GM18909 (cell line): ENCODE results near the gene CTAGE8.
A peak's percentile ranks its signal among the peaks of the same experiment; 100 is the strongest.
"Not testable (repeated sequence)": the region's sequence is repeated elsewhere in the genome, so short reads cannot be mapped to it uniquely, and the experiment has no call there.

Source experiments
- ATAC-seq: cut with Tn5 transposase; IDR thresholded peaks from one replicate; pipeline ENCODE4 v1.9.1; 2021; ENCODE audit warnings: mild to moderate bottlenecking; ENCODE audit not compliant: unreplicated experiment, poor library complexity

Gene CTAGE8, protein sequence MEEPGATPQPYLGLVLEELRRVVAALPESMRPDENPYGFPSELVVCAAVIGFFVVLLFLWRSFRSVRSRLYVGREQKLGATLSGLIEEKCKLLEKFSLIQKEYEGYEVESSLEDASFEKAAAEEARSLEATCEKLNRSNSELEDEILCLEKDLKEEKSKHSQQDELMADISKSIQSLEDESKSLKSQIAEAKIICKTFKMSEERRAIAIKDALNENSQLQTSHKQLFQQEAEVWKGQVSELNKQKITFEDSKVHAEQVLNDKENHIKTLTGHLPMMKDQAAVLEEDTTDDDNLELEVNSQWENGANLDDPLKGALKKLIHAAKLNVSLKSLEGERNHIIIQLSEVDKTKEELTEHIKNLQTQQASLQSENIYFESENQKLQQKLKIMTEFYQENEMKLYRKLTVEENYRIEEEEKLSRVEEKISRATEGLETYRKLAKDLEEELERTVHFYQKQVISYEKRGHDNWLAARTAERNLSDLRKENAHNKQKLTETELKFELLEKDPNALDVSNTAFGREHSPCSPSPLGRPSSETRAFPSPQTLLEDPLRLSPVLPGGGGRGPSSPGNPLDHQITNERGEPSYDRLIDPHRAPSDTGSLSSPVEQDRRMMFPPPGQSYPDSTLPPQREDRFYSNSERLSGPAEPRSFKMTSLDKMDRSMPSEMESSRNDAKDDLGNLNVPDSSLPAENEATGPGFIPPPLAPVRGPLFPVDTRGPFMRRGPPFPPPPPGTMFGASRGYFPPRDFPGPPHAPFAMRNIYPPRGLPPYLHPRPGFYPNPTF

GRCh38 chr7:144269188-144269587 lies at the start of gene CTAGE8:
TSS of gene CTAGE8 (minus strand) at chr7:144269288. CDS start at chr7:144269250, 38 bp downstream.
- not testable (repeated sequence) for ATAC-seq

DNA sequence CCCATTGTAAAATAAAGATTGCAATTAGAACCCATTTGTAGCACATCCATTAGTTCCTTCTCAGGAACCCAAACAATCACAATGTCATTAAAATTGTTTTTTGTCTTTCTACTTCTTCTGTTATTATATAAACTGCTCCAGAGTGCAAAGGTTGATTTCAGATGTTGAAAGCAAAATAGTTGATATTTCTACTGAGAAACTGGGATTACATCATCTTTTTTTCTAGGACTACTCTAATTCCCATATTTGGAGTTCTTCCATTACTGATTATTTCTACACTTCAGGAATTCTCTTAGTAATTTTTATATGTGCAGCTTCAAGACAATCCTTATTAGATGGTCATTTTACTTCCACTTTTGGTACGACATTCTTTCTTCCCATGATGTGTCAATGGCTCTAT lies 48.4 kb upstream of the CTAGE8 start:
- ATAC-seq: not testable (repeated sequence)

DNA sequence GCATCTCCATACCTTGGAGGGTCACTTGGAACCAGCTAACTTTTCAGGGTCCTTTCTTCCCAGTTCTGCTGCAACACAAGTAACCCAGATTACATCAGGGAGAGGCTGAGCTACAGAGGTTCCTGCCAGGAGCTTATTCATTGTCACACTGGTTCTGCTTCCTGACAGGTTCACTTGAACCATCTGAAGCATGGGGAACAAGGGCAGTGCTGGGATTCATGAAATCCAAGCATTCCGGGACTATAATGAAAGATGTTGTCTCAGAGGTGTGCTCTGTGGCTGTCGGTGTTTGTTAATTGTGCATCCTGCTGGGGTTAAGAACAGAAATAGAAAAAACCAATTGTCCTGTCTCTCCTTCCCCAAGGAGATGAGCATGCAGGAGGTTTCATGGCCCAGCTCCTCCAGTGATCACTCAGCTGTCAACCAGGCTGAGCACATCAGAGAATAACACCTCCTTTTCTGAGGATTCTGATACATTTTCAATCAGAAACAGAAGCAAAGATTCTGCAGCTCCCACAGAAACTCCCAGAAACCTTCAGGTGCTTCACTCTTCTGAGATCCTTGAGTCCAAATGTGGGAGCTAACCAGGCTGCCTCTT lies 42.9 kb upstream of the CTAGE8 start, which contains the start of gene OR2A1:
TSS of gene OR2A1 (plus strand) at position 548 of the 598 bp plus-strand sequence. CDS start 5,706 bp downstream, outside the sequence.
- not testable (repeated sequence) for ATAC-seq

GRCh38 chr7:144311218-144311617 lies 42.1 kb upstream of the CTAGE8 start:
- not testable (repeated sequence) for ATAC-seq

DNA sequence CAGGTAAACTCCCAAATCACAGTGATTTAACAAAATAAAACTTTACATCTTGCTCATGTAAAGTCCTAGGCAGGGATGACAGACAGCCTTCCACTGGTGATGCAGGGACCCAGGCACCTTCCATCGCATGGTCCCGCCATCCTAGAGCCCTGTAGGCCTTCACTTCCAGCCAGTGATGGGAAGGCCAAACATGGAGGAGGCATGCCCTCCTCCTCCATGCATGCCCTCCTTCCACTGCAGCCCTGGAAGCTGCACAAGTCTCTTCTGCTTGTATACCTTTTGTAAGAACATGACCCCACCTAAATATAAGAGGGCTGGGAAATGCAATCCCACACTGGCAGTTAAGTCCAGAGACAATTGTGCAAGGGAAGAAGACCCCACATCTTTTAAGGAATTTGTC lies 40.6 kb upstream of the CTAGE8 start:
- ATAC-seq: not testable (repeated sequence)

GRCh38 chr7:144305156-144305555 lies 36.1 kb upstream of the CTAGE8 start:
- not testable (repeated sequence) for ATAC-seq

- not testable (repeated sequence) for ATAC-seq
Observed at GRCh38 chr7:144303607-144304006, 34.5 kb upstream of the CTAGE8 start.

DNA sequence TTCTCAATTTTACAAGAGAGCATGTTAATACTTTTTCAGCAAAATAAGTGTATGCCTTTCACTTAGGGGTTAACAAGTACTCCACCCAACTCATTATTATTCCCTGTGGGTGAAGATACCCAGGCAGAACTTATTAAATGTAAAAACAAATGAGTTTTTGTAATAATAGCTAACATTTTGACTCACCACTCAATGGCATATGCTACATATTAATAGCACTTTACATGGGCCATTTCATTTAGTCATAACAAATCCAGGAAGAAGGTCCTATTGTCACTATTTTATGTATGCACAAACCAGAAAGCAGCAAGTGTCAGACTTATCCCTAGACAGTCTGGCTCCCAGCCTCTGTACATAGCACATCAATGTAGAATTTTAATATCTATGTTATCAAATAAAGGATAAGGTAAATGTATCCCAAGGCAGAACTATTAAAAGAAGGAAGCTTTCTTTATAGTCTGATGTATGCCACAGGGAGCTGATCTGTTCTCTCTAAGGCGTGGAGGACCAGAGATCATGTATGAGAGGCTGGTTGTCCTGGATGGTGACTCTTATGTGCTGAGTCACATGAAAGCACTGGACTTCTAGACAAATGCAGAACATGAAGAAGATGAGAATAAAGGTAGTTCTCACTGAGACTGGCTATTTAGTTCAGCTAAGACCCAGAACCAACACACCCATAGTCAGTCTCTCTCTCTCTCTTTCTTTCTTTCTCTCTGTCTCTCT lies 33.7 kb upstream of the CTAGE8 start:
- not testable (repeated sequence) for ATAC-seq

DNA sequence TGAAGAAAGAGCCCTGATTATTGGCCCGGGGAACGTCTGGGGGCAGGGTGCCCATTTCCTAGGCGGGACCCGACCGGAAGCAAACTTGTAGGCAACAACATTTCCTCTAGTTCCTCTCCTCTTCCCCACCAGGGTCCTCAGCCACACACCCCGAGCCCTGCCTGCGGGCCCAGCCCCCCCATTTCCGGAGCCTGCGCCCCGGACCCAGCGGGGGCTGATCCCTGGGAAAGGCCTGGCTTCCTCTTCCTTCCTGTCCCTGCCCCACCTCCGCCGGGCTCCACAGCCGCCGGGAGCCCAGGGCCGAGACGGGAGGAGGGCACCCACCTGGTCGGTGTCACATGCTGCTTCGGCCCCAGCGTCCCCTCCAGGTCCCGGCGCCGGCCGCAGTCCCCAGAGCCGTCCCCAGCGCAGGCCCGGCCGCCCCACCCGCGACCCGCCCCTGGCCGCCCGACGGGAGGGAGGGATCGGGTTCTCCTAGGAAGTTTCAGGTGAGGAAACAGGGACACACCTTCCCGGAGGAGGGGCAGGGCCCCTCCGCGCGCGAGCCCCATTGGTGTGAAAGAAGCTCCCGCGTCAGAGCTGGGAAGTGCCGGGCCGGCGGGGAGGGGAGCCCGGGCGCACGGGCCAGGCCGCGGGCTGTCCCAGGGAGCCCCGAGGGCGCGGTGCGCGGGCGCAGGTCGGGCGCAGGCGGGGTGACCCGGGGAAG lies 24.9 kb upstream of the CTAGE8 start:
- peak; percentile 80 for ATAC-seq

DNA sequence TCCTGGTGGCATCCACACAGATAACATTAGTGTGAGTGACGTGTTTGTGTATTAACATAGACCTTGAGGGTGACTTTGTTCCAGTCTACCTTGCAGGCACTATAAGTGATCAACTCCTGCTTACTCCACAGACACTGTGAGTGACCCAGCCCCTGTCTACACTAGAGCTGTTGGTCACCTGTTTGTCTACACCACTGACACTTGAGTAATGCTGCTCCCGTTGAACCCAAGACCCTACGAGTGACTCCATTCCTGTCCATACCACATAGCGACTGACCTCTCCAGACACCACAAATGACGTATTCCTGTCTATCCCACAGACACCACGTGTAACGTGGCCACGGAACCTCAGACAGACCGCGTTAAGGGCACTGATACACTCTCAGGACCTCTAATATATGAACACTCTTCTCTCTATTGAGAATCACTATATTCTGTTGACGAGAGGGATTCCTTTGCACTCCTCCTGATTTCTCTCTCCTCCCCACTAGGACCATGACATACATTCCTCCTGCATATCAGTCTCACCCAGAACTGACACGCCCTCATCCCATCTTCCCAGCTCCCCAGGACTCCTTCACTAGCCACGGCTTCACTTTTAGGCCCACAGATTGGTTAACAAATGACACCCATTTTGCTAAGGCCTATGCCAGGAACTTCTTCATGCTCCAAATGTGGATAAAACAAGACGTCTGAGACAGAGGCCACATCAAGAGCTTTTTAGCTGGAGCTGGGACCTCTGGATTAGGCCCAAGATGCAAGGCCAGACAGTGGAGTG lies 23.5 kb upstream of the CTAGE8 start:
- not testable (repeated sequence) for ATAC-seq

DNA sequence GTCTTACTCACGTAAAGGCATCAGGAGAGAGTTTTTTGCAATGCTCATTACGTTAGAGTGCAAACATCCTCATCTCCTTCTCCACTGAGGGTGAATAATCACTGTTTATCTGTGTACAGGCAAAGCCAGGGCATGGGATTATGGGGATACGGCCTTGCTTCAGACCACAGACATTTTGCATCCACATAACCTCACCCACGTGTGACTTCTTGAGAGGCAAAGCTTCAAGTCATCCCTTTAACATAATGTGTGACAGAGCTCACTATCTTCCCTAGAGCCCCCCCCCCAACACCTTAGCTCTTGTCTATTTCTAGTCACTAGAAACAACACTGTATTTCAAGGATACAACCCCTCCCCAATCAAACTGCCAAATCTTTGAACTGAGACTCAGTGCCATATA lies 22.5 kb upstream of the CTAGE8 start:
- ATAC-seq: not testable (repeated sequence)

DNA sequence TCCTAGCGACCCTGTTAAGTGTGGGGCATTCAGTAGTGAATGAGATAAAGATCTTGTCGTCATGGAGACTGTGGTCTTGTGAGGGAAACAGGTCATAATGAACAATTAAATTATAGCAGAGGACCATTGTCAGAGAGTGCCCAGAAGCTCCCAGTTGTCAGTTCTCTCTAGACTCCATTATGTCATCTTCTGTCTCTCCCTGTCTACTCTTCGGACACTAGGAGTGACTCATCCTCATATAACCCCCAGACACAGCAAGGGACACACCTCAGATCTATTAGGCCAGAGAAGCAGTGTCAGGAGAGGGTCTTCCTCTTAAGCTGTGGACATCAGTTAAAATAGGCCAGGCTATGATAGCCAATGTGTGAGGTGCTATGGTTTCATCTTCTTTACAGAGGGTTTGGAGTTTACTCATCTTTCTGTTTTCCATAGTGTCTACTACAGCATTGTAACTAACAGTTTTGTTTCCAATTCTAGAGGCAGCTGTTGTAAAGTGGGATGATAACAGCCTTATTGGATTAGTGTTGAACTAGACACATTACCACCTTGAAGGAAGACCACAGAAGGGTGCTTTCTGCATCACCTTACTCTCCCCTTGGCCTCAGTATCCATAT lies 18.2 kb upstream of the CTAGE8 start:
- ATAC-seq: not testable (repeated sequence)

- ATAC-seq: not testable (repeated sequence)
Observed at GRCh38 chr7:144283716-144284115, 14.6 kb upstream of the CTAGE8 start.

DNA sequence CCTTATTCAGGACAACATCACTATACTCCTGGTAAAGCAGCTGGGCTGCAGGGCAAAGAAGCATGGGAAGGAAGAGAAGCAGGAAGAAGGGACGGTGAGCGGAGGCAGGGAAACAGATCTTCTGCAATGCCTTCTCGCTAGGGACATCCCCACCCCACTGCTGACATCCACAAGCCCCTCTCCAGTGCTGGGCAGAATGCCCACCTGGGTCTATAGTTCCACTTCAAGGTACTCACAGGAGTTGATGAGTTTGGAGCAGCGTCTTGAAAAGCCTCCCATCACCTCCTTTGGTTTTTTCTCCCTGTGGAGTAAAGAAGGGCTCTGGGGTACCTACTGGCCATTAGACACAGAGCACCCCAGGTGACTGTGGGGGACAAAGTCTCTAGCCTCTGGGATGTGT lies 13.4 kb upstream of the CTAGE8 start:
- ATAC-seq: not testable (repeated sequence)

GRCh38 chr7:144281981-144282380 lies 12.9 kb upstream of the CTAGE8 start:
- not testable (repeated sequence) for ATAC-seq

DNA sequence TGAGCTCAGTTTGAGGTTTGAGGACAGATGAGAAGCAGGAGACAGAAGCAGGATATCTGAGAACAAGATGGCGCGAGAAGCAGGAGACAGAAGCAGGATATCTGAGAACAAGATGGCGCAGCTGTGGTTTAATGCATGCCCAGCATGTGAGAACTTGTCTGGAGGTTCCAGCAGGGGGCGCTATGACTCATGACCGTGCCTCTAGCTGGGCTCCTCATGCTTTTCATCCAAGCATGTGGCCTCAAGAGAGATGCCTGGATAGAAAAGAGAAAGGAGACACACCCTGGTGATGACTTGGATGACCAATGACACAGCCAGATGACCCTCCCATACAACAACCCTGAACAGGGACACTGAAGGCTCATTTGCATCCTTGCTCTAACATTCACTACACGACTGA lies 10.9 kb upstream of the CTAGE8 start:
- peak; percentile 48 for ATAC-seq

- ATAC-seq: not testable (repeated sequence)
Observed at GRCh38 chr7:144275281-144275680, 6.2 kb upstream of the CTAGE8 start.

GRCh38 chr7:144264692-144265091 lies 4.4 kb downstream of the CTAGE8 start, which contains the start of gene OR2A7:
TSS of gene OR2A7 (minus strand) at chr7:144264792. CDS start at chr7:144259628, 5,164 bp downstream.
- ATAC-seq: not testable (repeated sequence)
